Activated CD8-positive, alpha-beta memory T cell treated with anti-CD3 and anti-CD28 coated beads, Interleukin-2, amount 50 U/mL, for 24 hours (primary cell): ENCODE measurements around the gene TRAPPC2.
"Not testable (repeated sequence)": the region's sequence is repeated elsewhere in the genome, so short reads cannot be mapped to it uniquely, and the experiment has no call there.

ENCODE experiments used
- DNase-seq: peaks from one replicate; pipeline ENCODE4 v3.0.0-alpha.2; 2020; ENCODE audit errors: extremely low read depth

TRAPPC2 gene

GRCh38 chrX:13747836-13748235 lies 13.4 kb upstream of the TRAPPC2 start:
- no peak for DNase-seq

- DNase-seq, result no peak
Observed at GRCh38 chrX:13742397-13743176, 8.2 kb upstream of the TRAPPC2 start.

- DNase-seq, result no peak
Observed at GRCh38 chrX:13741695-13742094, 7.3 kb upstream of the TRAPPC2 start.

GRCh38 chrX:13733506-13733905 lies 914 bp downstream of the TRAPPC2 start:
- no peak for DNase-seq

- DNase-seq, result no peak
Observed at GRCh38 chrX:13732246-13733067, 2.0 kb downstream of the TRAPPC2 start.

GRCh38 chrX:13730523-13730922 lies 3.9 kb downstream of the TRAPPC2 start:
- not testable (repeated sequence) for DNase-seq

- not testable (repeated sequence) for DNase-seq
Observed at GRCh38 chrX:13726583-13726982, 7.8 kb downstream of the TRAPPC2 start.

GRCh38 chrX:13724878-13725277 lies 9.5 kb downstream of the TRAPPC2 start:
- not testable (repeated sequence) for DNase-seq

- DNase-seq, result no peak
Observed at GRCh38 chrX:13721819-13722519, 12.5 kb downstream of the TRAPPC2 start.

GRCh38 chrX:13721371-13721770 lies 13.0 kb downstream of the TRAPPC2 start:
- DNase-seq, result no peak

GRCh38 chrX:13719192-13719856 lies 15.1 kb downstream of the TRAPPC2 start:
- DNase-seq, result no peak

- no peak for DNase-seq
Observed at GRCh38 chrX:13717700-13718472, 16.5 kb downstream of the TRAPPC2 start.

- DNase-seq, result no peak
Observed at GRCh38 chrX:13716905-13717304, 17.5 kb downstream of the TRAPPC2 start.

GRCh38 chrX:13716455-13716854 lies 18.0 kb downstream of the TRAPPC2 start:
- DNase-seq, result no peak

GRCh38 chrX:13711141-13711540 lies 23.3 kb downstream of the TRAPPC2 start:
- no peak for DNase-seq

- DNase-seq, result no peak
Observed at GRCh38 chrX:13703589-13703988, 30.8 kb downstream of the TRAPPC2 start.

GRCh38 chrX:13703135-13703534 lies 31.3 kb downstream of the TRAPPC2 start:
- no peak for DNase-seq

GRCh38 chrX:13702111-13702789 lies 32.2 kb downstream of the TRAPPC2 start:
- no peak for DNase-seq

- DNase-seq, result no peak
Observed at GRCh38 chrX:13700380-13700779, 34.0 kb downstream of the TRAPPC2 start.

- no peak for DNase-seq
Observed at GRCh38 chrX:13699183-13699826, 35.1 kb downstream of the TRAPPC2 start.
